Measurements from ENCODE around the gene ABHD14A. TPM values are rescaled to one million over a fixed set of nuclear protein-coding genes. Genes with fewer than 3 reads are reported as not detected.
A peak's percentile ranks its signal among the peaks of the same experiment; 100 is the strongest.

The ABHD14A gene
- total RNA-seq, 2 experiments from 2014 or later = 7.5 to 8.9 TPM

- Histone ChIP-seq H3K27ac (ENCODE audit: low read depth, low read length, poor library complexity, severe bottlenecking) (no peak overlapping the region), H3K36me3 (ENCODE audit: insufficient read depth, low read length) (no peaks in the 10 kb centered on the region), H4K20me1 (ENCODE audit: insufficient read depth, low read length) (no peaks in the 10 kb centered on the region), H3K9me2 (ENCODE audit: insufficient read depth, low read length) (no peaks in the 10 kb centered on the region), H3K4me1 (ENCODE audit: insufficient read depth, low read length, poor library complexity, severe bottlenecking) (peaks cover 9% of the 10 kb centered on the region), H3K4me3 (ENCODE audit: low read depth, low read length, poor library complexity, severe bottlenecking) (no peak overlapping the region), H2AFZ (ENCODE audit: low read length) (no peak overlapping the region), H3K9me3 (ENCODE audit: low read length) (no peaks in the 10 kb centered on the region), H3K79me2 (ENCODE audit: insufficient read depth, low read depth, low read length) (no peaks in the 10 kb centered on the region), H3K4me2 (ENCODE audit: low read length) (no peak overlapping the region)
- POLR2A ChIA-PET = interaction anchor here (0.9 kb wide), 1 partner anchor 11 kb away, joined by 10 read pairs; no protein-coding TSS in a partner anchor
- intact Hi-C loops (cut with micrococcal nuclease; ENCODE audit: unreplicated experiment) = no loop called here
- no TSS peak for BruUV-seq (replicated peaks)
- CTCF ChIA-PET (ENCODE audit: unreplicated experiment) = no interaction called here
- no peak for TF ChIP-seq CTCF (conservative IDR thresholded peaks at IDR 0.05; ENCODE audit: low read length)
- TF ChIP-seq EZH2phosphoT487 (IDR thresholded peaks at IDR 0.05; ENCODE audit: borderline replicate concordance, low read depth, low read length) = no peak
- no peak for DNase-seq (ENCODE audit: low spot score)
These were observed 47.6 kb downstream of the ABHD14A start for GRCh38 chr3:52022323-52023100.

- H3K36me3 ChIP-seq (ENCODE audit: insufficient read depth, low read length) = no peaks in the 10 kb centered on the region
- no TSS peak for BruUV-seq (replicated peaks)
- no peaks in the 10 kb centered on the region for H4K20me1 ChIP-seq (ENCODE audit: insufficient read depth, low read length)
- H2AFZ ChIP-seq (ENCODE audit: low read length) = 0 out of 2 replicates have a peak overlapping the region, but pooled peaks have one; percentile 12
- H3K9me2 ChIP-seq (ENCODE audit: insufficient read depth, low read length) = no peaks in the 10 kb centered on the region
- no peaks in the 10 kb centered on the region for H3K79me2 ChIP-seq (ENCODE audit: insufficient read depth, low read depth, low read length)
- TF ChIP-seq EZH2phosphoT487 (IDR thresholded peaks at IDR 0.05; ENCODE audit: borderline replicate concordance, low read depth, low read length) (no peak), CTCF (conservative IDR thresholded peaks at IDR 0.05; ENCODE audit: low read length) (no peak)
- H3K4me2 ChIP-seq (ENCODE audit: low read length) = peak overlapping the region; percentile 37; the same call in 1 of the 2 replicates
- H3K4me3 ChIP-seq (ENCODE audit: low read depth, low read length, poor library complexity, severe bottlenecking) = no peak overlapping the region
- no peak overlapping the region for H3K27ac ChIP-seq (ENCODE audit: low read depth, low read length, poor library complexity, severe bottlenecking)
- POLR2A ChIA-PET = interaction anchor here (0.6 to 1.3 kb wide), 3 partner anchors 12 to 95 kb away, joined by 3 to 10 read pairs (median 6); partner anchors contain the start of gene DUSP7
- intact Hi-C loops (cut with micrococcal nuclease; ENCODE audit: unreplicated experiment) = no loop called here
- CTCF ChIA-PET (ENCODE audit: unreplicated experiment) = no interaction called here
- DNase-seq (ENCODE audit: low spot score) = no peak
- peaks cover 9% of the 10 kb centered on the region for H3K4me1 ChIP-seq (ENCODE audit: insufficient read depth, low read length, poor library complexity, severe bottlenecking)
- H3K9me3 ChIP-seq (ENCODE audit: low read length) = no peaks in the 10 kb centered on the region
These were observed 48.4 kb downstream of the ABHD14A start for GRCh38 chr3:52023101-52023770.

Data from OCI-LY7 (cell line).